GM19463 (cell line): ENCODE measurements around the gene CHTF18.

Experiments
- ATAC-seq: cut with Tn5 transposase; IDR thresholded peaks from one replicate; pipeline ENCODE4 v1.9.1; 2021; ENCODE audit warnings: mild to moderate bottlenecking, moderate library complexity; ENCODE audit not compliant: unreplicated experiment

The CHTF18 gene

GRCh38 chr16:790086-790485 is 1.7 kb downstream of the CHTF18 start:
- no peak for ATAC-seq

GRCh38 chr16:791131-791530 is 2.7 kb downstream of the CHTF18 start:
- ATAC-seq, result no peak

GRCh38 chr16:792221-792995 is 4.0 kb downstream of the CHTF18 start:
- no peak for ATAC-seq

DNA sequence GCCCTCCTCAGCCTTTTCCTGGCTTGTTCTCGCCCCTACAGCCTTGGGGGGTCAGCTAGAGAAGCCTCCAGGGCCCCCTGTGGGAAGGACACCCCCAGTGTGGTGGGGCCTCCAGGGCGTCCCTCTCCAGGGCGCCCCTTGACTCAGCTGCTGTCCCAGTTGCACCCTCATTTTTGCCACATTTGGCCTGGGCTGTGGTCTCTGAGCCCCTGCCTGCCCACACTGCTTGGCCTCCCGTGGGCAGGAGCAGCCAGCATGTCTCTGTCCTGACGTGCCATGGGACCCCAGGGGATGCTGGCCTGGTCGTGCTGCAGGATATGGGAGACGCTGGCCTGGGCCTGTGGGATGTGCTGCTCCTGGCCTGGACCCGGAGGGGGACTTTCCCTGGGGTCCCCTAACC is 5.0 kb downstream of the CHTF18 start:
- no peak for ATAC-seq

- no peak for ATAC-seq
Measured at GRCh38 chr16:794091-794822, 5.8 kb downstream of the CHTF18 start.

GRCh38 chr16:794853-795466 is 6.5 kb downstream of the CHTF18 start:
- ATAC-seq, result no peak

DNA sequence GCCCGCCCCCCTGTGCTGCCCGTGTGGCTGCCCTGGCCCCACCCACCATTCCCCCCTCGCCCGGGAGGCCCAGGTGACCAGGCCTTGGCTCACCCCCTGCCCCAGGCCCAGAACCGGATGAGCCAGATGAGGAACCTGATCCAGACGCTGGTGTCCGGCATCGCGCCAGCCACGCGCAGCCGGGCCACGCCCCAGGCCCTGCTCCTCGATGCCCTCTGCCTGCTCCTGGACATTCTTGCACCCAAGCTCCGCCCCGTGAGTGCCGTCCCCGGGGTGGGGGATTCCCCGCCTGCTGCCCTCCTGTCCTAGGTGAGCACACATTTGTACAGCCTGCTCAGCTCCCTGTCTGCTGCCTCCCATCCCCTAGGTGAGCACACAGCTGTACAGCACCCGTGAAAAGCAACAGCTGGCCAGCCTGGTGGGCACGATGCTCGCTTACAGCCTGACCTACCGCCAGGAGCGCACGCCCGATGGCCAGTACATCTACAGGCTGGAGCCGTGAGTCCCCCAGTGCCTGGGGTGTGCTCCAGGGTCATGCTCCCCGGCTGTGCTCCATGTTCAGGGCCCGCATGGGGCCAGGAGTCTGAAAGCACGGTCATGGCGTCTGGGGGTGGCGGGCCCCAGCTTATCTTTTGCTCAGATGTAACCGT is 7.3 kb downstream of the CHTF18 start:
- no peak for ATAC-seq

GRCh38 chr16:796296-797119 is 8.1 kb downstream of the CHTF18 start:
- ATAC-seq, result no peak

GRCh38 chr16:797120-797420 is 8.7 kb downstream of the CHTF18 start:
- no peak for ATAC-seq

DNA sequence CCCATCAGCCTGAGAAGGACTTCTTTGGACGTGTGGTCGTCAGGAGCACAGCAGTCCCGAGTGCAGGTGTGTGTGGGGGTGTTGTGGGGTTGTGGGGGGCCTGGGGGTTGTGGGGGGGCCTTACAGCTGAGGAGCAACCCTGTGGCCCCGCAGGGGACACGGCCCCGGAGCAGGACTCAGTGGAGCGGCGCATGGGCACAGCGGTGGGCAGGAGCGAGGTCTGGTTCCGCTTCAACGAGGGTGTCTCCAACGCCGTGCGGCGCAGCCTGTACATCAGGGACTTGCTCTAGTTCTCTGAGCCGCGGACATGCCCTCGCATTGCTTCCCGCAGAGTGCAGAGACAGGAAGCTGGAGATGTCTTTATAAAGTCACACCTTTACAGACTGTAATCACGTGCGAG is 9.3 kb downstream of the CHTF18 start:
- ATAC-seq, result no peak

DNA sequence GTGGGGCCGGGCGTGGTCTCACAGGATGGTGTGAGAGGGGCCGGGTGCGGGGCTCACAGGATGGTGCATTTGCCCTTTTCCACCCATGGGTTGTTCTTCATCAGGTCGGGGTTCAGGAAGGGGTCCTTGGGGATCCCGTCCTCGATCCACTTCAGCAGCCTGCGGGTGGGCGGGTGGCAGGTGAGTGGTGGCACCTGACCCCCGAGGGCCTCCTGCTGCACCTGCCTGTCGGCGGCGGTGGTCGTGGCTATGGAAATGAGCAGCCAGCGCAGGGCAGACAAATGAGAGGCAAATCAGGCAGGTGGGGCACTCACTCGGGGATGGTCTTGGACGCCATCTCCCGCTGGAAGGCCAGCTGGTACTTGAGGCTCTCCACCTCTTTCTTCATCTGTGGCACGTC is 10.2 kb downstream of the CHTF18 start:
- ATAC-seq, result no peak

DNA sequence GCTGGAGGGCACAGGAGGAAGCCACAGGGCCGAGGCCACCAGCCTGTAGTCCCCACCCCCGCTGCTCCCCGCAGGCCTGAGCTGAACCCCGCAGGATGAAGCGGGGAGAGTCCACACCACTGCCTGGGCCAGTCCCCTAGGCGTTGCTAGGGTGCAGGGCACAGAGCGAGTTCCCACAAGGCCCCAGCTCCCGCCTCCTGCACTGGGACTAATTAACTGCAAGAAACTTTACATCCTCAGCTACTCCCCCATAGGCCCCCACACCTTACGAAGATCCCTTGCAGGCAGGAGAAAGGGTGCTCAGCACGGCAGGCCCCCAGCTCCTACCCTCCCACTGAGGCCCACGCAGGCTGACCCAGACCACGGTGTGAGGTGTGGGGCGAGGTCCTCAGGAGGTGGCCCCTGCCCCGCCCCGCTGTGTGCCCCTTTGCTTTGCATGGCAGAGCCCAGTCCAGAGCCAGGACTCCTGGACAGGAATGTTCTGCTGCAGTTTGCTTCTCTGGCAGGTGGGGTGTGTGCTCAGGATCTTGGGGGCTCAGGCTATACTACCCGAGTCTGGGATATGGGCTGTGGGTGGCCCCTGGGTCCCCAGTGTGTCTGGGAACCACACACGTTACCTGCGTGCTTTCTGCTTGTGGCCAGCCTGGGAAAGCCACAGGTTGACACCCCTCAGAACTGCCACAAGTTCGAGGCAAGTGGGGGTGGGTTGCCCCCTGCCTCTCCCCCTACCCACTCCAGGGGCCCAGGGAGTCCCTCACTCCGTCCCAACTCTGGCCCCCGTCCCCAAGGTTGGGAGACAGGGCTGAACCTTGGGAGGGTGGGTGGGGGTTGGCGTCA is 10.9 kb downstream of the CHTF18 start:
- no peak for ATAC-seq

DNA sequence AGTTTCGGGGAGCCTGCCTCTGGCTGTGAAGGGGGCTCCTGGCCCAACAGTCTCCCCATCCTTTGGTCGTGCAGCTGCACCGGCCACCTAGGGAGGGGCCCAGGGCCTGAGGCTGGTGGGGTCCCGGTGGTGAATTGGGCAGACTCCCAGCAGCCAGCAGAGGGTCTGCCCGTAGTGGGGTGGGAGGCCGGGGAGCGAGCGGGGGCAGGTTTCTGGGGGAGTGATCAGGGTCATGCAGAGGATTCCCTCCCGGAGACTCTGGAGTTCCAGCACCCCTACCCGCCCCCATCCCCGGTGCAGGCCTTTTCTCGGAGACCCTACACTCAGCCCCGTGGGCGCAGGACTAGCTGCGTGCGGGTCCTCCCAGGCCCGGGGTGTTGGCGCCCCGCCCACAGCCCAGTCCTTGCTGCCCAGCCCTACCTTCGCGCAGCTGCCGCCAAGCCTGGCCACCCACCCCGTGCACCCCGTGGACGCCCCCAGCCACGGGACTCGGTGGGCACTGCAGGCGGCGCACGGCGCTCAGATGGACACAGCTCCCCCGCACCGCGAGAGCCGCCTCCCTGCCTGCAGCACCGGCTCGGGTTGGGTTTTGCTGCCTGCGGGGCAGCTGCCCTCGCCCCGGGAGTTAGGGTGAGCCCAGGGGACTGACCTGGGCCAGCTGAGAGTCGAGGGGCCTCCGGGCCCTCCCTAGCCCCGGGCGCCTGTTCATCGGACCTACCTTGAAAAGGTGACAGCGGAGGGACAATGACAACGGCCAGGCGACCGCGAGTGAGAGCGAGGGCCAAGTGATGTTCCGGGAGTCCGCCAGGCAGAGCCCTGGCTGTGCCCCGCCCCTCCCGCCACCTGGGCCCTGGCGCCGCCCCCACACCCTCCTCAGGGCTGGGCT is 11.8 kb downstream of the CHTF18 start, which contains the start of gene GNG13:
Gene GNG13 (minus strand): TSS at position 787 of the 886 bp plus-strand sequence. CDS start 1,657 bp downstream, outside the sequence.
- ATAC-seq, result no peak

DNA sequence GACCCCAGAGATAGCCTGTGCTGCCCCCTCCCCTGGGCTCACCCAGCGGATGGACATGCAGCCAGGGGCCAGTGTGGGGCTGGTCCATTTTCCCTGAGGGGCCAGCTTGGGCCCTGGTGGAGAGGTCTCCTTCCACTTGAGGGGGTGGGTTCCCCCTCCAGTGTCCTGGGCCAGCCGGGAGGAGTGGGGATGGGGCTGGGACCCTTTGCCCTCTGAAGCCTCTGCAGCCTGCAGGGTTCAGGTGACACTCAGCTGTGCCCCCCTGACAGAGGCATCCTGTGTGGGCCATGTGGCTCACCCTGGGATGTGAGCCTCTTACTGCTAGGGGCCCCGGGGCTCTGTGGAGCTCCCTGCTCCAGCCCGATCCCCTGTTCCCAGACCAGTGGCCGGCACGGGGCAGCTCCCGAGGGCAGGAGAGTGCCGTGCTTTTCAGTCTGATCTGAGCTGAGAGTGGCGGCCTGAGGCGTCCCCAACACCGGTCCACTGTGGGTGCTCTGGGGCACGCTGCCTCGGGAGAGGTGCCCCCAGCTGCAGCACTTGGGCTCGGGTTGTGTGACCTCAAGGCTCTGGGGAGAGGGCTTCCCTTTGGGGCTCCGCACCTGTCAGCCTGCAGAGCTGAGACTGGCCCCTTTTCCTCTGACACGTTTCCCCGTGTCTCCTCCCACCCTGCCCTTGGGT is 12.6 kb downstream of the CHTF18 start:
- no peak for ATAC-seq

DNA sequence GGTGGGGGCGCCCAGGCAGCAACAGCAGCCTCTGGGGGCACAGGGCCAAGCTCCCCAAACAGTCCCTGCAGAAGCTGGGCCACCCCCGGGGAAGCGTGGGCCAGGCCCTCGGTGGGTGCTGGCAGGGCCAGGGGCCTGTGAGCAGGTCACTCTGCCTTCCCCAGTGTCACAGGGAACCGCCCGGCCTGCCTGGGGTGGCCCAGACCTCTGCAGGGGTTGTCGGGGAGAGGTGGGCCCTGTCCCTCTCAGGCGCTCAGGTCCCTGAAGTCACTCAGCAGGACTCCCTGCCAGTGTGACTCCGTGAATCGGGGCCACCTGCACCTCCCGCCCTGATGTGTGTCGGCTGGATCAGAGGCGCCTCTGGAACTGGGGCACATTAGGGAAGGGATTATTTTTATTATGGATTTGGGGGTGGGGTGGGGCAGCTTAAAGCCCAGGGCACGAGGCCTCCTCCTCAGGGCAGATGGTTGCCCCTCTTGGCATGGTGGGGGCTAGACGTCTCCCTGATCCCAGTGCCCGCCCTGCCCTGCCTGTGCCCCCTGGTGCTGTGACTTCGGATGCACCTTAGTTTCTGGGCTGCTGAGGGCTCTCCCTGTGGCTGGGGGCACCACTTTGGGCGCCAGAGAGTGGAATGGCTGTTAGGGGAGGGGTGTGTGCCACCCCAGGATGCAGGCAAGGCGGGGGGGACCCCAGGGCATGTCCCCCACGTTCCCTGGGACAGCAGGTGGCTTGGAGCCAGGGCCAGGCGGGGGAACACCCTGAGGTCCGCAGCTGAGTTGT is 13.4 kb downstream of the CHTF18 start:
- no peak for ATAC-seq

DNA sequence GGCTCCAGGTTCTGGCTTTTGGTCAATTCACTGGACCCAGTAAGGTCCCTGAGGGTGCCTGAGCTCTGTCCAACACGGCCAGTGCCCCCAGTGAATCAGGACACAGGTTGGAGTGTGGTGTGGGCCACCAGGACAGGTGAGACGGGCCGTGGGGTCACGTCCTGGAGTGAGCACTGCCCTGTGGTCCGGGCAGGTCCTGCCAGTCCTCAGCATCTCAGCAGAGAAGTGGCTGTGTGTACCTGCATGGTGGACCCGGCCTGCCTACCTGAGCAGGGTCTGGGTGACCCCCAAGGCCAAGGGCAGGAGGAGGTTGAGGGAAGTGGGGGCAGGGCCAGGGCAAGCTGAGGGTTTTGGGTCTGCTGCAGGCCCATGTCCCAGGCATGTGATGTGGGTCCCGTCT is 14.0 kb downstream of the CHTF18 start:
- ATAC-seq, result no peak

GRCh38 chr16:802914-803753 is 14.7 kb downstream of the CHTF18 start:
- no peak for ATAC-seq
